Duodenal mucosa (tissue), 2 donors: Measurements from ENCODE around the gene EPB41L5.
"Not testable (repeated sequence)": the region's sequence is repeated elsewhere in the genome, so short reads cannot be mapped to it uniquely, and the experiment has no call there.

ENCODE experiments used
- H3K27ac ChIP-seq: one replicate; pipeline ENCODE4 v1.7.0; 2013; ENCODE audit warnings: low read depth, low read length
- H3K27me3 ChIP-seq, 2 donors: one replicate each; pipeline ENCODE4 v1.7.0; 2013; ENCODE audit warnings: low read length in 2 of 2, control low read depth in 1 of 2; ENCODE audit not compliant: insufficient read depth in 2 of 2, control insufficient read depth in 1 of 2
- H3K36me3 ChIP-seq, 2 donors: one replicate each; pipeline ENCODE4 v1.7.0; 2013; ENCODE audit warnings: low read length in 2 of 2, control low read depth in 1 of 2; ENCODE audit not compliant: insufficient read depth in 2 of 2, control insufficient read depth in 1 of 2
- H3K4me1 ChIP-seq, 2 donors: one replicate each; pipeline ENCODE4 v1.7.0; 2013; ENCODE audit warnings: low read length in 2 of 2, control low read depth in 1 of 2; ENCODE audit not compliant: insufficient read depth in 2 of 2, control insufficient read depth in 1 of 2
- H3K4me3 ChIP-seq, 2 donors: one replicate each; pipeline ENCODE4 v1.7.0; 2013; ENCODE audit warnings: low read length in 2 of 2, low read depth in 1 of 2
- H3K9ac ChIP-seq, 2 donors: one replicate each; pipeline ENCODE4 v1.7.0; 2013; ENCODE audit warnings: low read length in 2 of 2, low read depth in 1 of 2
- H3K9me3 ChIP-seq, 2 donors: one replicate each; pipeline ENCODE4 v1.7.0; 2013; ENCODE audit warnings: low read length in 2 of 2, control low read depth in 1 of 2; ENCODE audit not compliant: control insufficient read depth in 1 of 2

EPB41L5 gene

GRCh38 chr2:120133572-120134244, 120.8 kb downstream of the EPB41L5 start:
- no peak overlapping the region for H3K4me3 ChIP-seq
- H3K27ac ChIP-seq = no peak overlapping the region
- peaks cover 4 to 6% of the 10 kb centered on the region in 2 donors for H3K9me3 ChIP-seq
- H3K27me3 ChIP-seq = no peaks in the 10 kb centered on the region
- H3K36me3 ChIP-seq = peaks cover 12 to 18% of the 10 kb centered on the region in 2 donors
- no peaks in the 10 kb centered on the region for H3K4me1 ChIP-seq
- H3K9ac ChIP-seq = no peak overlapping the region

DNA sequence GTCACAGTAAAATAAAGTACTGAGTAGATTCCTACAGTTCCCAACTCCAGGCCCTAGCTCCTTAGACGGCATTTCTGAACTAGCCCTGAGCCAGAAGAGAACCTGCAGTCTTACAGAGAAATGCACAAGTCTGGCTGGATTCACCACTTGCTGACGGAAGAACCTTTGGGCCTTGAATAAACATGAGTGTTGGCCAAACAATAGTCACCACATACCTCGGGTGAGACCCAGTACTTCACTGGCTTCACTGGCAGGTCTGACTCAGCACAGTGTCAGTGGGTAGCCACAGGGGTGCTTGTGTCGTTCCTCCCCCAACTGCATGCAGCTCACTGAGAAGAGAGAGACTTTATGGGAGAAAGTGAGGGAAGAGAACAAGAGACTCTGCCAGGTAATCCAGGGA, 121.4 kb downstream of the EPB41L5 start:
- Histone ChIP-seq H3K4me3 (no peak overlapping the region), H3K9me3 (peaks cover 4 to 6% of the 10 kb centered on the region in 2 donors), H3K27me3 (no peaks in the 10 kb centered on the region), H3K4me1 (no peaks in the 10 kb centered on the region), H3K36me3 (peaks cover 12 to 18% of the 10 kb centered on the region in 2 donors), H3K9ac (no peak overlapping the region), H3K27ac (no peak overlapping the region)

DNA sequence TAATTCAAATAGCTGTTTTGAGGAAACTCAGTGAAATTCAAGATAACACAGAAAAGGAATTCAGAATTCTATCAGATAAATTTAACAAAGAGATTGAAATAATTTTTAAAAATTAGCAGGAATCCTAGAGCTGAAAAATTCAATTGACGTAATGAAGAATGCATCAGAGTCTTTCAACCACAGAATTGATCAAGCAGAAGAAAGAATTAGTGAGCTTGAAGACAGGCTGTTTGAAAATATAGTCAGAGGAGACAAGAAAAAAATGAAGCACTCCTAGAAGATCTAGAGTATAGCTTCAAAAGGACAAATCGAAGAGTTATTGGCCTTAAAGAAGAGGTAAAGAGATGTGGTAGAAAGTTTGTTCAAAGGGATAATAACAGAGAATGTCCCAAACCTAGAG, 122.1 kb downstream of the EPB41L5 start:
- not testable (repeated sequence) for H3K4me3 ChIP-seq, H3K4me1 ChIP-seq, H3K9me3 ChIP-seq, H3K27ac ChIP-seq, H3K9ac ChIP-seq, H3K27me3 ChIP-seq
- peaks cover 12 to 18% of the 10 kb centered on the region in 2 donors for H3K36me3 ChIP-seq

GRCh38 chr2:120140866-120141265, 128.0 kb downstream of the EPB41L5 start:
- Histone ChIP-seq H3K9ac (no peak overlapping the region), H3K27me3 (no peaks in the 10 kb centered on the region), H3K36me3 (peaks cover 0 to 11% of the 10 kb centered on the region in 2 donors), H3K4me3 (no peak overlapping the region), H3K4me1 (no peaks in the 10 kb centered on the region), H3K9me3 (no peaks in the 10 kb centered on the region), H3K27ac (no peak overlapping the region)

DNA sequence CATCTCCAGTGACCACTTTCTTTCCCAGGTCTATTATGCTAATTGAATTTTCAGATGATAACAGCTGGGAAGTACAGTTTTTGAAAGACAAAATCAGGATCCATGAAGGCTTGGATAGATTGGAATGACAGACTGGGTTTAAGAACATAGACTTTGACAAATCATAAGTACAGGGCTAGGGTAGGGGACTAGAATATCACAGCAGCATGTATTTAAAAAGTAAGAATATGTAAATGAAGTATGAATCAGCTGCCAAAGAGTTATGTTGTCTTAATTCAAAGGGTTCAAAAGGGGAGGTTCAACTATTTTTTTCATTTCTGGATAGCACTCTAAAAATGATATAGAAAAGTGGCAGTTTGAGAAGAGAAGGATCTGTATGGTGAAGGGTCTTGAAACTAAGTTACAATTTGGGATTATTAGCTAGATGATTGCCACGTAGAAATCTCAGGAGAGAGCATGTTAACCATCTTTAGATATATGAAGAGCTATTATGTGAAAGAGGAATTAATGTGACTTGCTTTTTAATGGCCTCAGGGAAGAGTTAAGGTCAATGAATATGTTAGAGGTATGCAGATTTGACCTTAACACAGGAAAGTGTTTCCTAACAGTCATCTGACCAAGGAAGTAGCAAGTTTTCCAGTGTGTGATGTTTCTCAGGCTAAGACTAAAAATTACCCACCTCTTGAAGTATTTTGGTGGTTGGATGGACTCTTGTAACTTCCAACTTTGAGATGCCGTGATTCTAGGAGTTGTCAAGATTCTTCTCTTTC, 128.6 kb downstream of the EPB41L5 start:
- H3K27me3 ChIP-seq = no peaks in the 10 kb centered on the region
- H3K4me1 ChIP-seq = no peaks in the 10 kb centered on the region
- H3K27ac ChIP-seq = no peak overlapping the region
- no peak overlapping the region for H3K9ac ChIP-seq
- no peaks in the 10 kb centered on the region for H3K9me3 ChIP-seq
- peaks cover 0 to 16% of the 10 kb centered on the region in 2 donors for H3K36me3 ChIP-seq
- no peak overlapping the region for H3K4me3 ChIP-seq

- H3K27me3 ChIP-seq = no peaks in the 10 kb centered on the region
- no peaks in the 10 kb centered on the region for H3K9me3 ChIP-seq
- no peak overlapping the region for H3K4me3 ChIP-seq
- no peak overlapping the region for H3K27ac ChIP-seq
- no peaks in the 10 kb centered on the region for H3K4me1 ChIP-seq
- peaks cover 6 to 17% of the 10 kb centered on the region in 2 donors for H3K36me3 ChIP-seq
- no peak overlapping the region for H3K9ac ChIP-seq
Observed at GRCh38 chr2:120142528-120143219, 129.8 kb downstream of the EPB41L5 start.

GRCh38 chr2:120148229-120148628, 135.4 kb downstream of the EPB41L5 start:
- no peaks in the 10 kb centered on the region for H3K4me1 ChIP-seq
- H3K36me3 ChIP-seq = peaks cover 6 to 20% of the 10 kb centered on the region in 2 donors
- peaks cover 0 to 5% of the 10 kb centered on the region in 2 donors for H3K9me3 ChIP-seq
- no peak overlapping the region for H3K4me3 ChIP-seq
- no peak overlapping the region for H3K9ac ChIP-seq
- H3K27ac ChIP-seq = no peak overlapping the region
- H3K27me3 ChIP-seq = no peaks in the 10 kb centered on the region

- H3K36me3 ChIP-seq = peaks cover 6 to 16% of the 10 kb centered on the region in 2 donors
- no peaks in the 10 kb centered on the region for H3K4me1 ChIP-seq
- H3K9me3 ChIP-seq = peaks cover 0 to 5% of the 10 kb centered on the region in 2 donors
Observed at GRCh38 chr2:120148669-120149068, 135.8 kb downstream of the EPB41L5 start.

DNA sequence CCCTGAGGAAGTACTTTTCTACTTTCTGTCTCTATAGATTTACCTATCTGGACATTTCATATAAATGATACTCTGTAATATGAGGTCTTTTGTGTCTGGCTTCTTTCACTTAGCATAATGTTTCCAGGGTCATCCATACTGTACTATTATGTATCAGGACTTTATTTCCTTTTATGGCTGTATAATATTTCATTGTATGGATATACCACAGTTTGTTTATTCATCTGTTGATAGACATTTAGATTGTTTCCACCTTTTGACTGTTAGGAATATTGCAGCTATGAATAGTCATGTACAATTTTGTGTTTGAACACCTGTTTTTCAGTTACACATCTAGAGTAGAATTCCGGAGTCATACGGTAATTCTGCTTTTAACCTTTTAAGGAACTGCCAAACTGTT, 136.5 kb downstream of the EPB41L5 start:
- Histone ChIP-seq H3K4me1 (no peaks in the 10 kb centered on the region), H3K4me3 (no peak overlapping the region), H3K27me3 (no peaks in the 10 kb centered on the region), H3K36me3 (peaks cover 6 to 16% of the 10 kb centered on the region in 2 donors), H3K9ac (no peak overlapping the region), H3K27ac (no peak overlapping the region), H3K9me3 (peaks cover under 1 to 5% of the 10 kb centered on the region in 2 donors)

More at GRCh38 chr2:120148669-120149068, 135.8 kb downstream of the EPB41L5 start:
- Histone ChIP-seq H3K27me3 (no peaks in the 10 kb centered on the region), H3K4me3 (no peak overlapping the region), H3K9ac (no peak overlapping the region), H3K27ac (no peak overlapping the region)

- no peaks in the 10 kb centered on the region for H3K27me3 ChIP-seq
- H3K36me3 ChIP-seq = peaks cover 7 to 19% of the 10 kb centered on the region in 2 donors
Observed at GRCh38 chr2:120150040-120150482, 137.2 kb downstream of the EPB41L5 start.

More at GRCh38 chr2:120150040-120150482, 137.2 kb downstream of the EPB41L5 start:
- H3K4me3 ChIP-seq = no peak overlapping the region
- H3K27ac ChIP-seq = no peak overlapping the region
- no peak overlapping the region for H3K9ac ChIP-seq
- H3K4me1 ChIP-seq = no peaks in the 10 kb centered on the region
- peaks cover 5 to 7% of the 10 kb centered on the region in 2 donors for H3K9me3 ChIP-seq
